Lung (tissue), 12 donors: ENCODE results near the gene GAB2. TPM values are rescaled to one million over a fixed set of nuclear protein-coding genes. Genes with fewer than 3 reads are reported as not detected.
"Not testable (repeated sequence)": the region's sequence is repeated elsewhere in the genome, so short reads cannot be mapped to it uniquely, and the experiment has no call there.

ENCODE experiments used
- ATAC-seq: fragments of 200-7000 bp; cut with Tn5 transposase; one replicate; pipeline ENCODE4 v1.9.1; 2020; ENCODE audit warnings: moderate number of reproducible peaks; ENCODE audit not compliant: insufficient read depth, low FRiP score
- DNase-seq, 3 donors: peaks; one replicate each; pipeline ENCODE4 v3.0.0-alpha.2; 2013 to 2017
- H3K27ac ChIP-seq, 2 donors: one replicate each; pipeline ENCODE4 v1.5.1; 2013; ENCODE audit warnings: mild to moderate bottlenecking in 2 of 2, moderate library complexity in 2 of 2, control low read depth in 1 of 2, inconsistent platforms in 1 of 2, low read depth in 1 of 2, low read length in 1 of 2
- H3K27me3 ChIP-seq, 3 donors: one replicate each; pipeline ENCODE4 v1.5.1; 2013; ENCODE audit warnings: low read length in 2 of 3; ENCODE audit not compliant: control insufficient read depth in 3 of 3, insufficient read depth in 3 of 3
- H3K36me3 ChIP-seq, 4 donors: one replicate each; pipeline ENCODE4 v1.5.1; 2013; ENCODE audit warnings: low read length in 4 of 4, mild to moderate bottlenecking in 1 of 4, moderate library complexity in 1 of 4; ENCODE audit not compliant: control insufficient read depth in 4 of 4, insufficient read depth in 4 of 4
- H3K4me1 ChIP-seq, 5 donors: one replicate each; pipeline ENCODE4 v1.5.1; 2013; ENCODE audit warnings: low read length in 5 of 5, mild to moderate bottlenecking in 2 of 5, moderate library complexity in 1 of 5; ENCODE audit not compliant: control insufficient read depth in 5 of 5, insufficient read depth in 5 of 5
- H3K4me3 ChIP-seq: one replicate; pipeline ENCODE4 v1.5.1; 2013; ENCODE audit warnings: mild to moderate bottlenecking, control low read depth, moderate library complexity
- H3K9ac ChIP-seq, 2 donors: one replicate each; pipeline ENCODE4 v1.5.1; 2013; ENCODE audit warnings: low read length in 2 of 2, control low read depth in 1 of 2; ENCODE audit not compliant: insufficient read depth in 1 of 2
- H3K9me3 ChIP-seq, 4 donors: one replicate each; pipeline ENCODE4 v1.5.1; 2013; ENCODE audit warnings: low read length in 3 of 4, mild to moderate bottlenecking in 1 of 4, moderate library complexity in 1 of 4; ENCODE audit not compliant: control insufficient read depth in 4 of 4, insufficient read depth in 3 of 4
- CTCF ChIP-seq: IDR thresholded peaks from 2 replicates; pipeline ENCODE4 v1.5.1; 2012; ENCODE audit warnings: mild to moderate bottlenecking; ENCODE audit errors: control extremely low read depth, extremely low read depth
- WGBS, 2 donors: extraction: QIAGEN DNeasy Blood & Tissue Kit; methylation state at CpG; one replicate each; pipeline ENCODE4 v1.1.7; 2013; 5-methylcytosine and 5-hydroxymethylcytosine counted together
- polyA plus RNA-seq, 2 donors: library from polyadenylated mRNA; stranded (reverse); fragments of 200-250 nt; gene quantifications; one replicate each; pipeline ENCODE4 v1.2.1, GENCODE V29; 2013
- total RNA-seq, 2 donors: library from RNA; depleted of rRNA in 1 of 2; stranded (reverse); fragments of >200 nt in 1 of 2; gene quantifications; one replicate each; pipeline ENCODE4 v1.2.1, GENCODE V29; 2014 to 2021
- donor health status: control.
- donor health status: control.
- donor health status: Bipolar disorder and iron deficiency.
- donor health status: healthy.
- donor health status: DM: yes; HTN: yes; CAD: no.

GAB2 gene
- total and polyA plus RNA-seq, 4 donors: 17.8 to 47.9 (median 23.1) TPM

DNA sequence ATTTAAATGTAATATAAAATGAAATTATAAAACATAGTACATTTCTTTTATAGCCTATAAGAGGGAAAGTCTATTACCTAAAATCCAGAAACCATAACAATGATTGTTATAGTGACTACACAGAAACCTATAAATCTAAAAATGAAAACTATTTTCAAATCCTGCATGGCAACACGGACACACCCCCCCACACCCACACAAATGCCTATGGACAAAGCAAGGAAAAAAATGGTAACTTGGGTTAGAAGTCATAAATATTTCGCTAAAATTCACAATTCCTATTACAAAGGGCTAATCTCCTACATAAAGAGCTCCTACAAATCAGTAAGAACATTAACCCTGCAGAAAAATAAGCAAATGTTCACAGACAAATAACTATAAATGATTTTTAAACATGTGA is 56.4 kb downstream of the GAB2 start:
- TF ChIP-seq CTCF: no peak
- no peak for DNase-seq
- H3K9ac ChIP-seq: no peak overlapping the region
- H3K9me3 ChIP-seq: no peaks in the 10 kb centered on the region
- H3K27ac ChIP-seq: no peak overlapping the region
- H3K4me1 ChIP-seq: peaks cover 6 to 14% (median 11%) of the 10 kb centered on the region in 5 donors
- H3K4me3 ChIP-seq: no peak overlapping the region
- no peaks in the 10 kb centered on the region for H3K27me3 ChIP-seq
- WGBS, 2 donors: 89 to 92% methylated on average over 2 of the region's 2 CpGs
- H3K36me3 ChIP-seq: no peaks in the 10 kb centered on the region
- no peak for ATAC-seq

DNA sequence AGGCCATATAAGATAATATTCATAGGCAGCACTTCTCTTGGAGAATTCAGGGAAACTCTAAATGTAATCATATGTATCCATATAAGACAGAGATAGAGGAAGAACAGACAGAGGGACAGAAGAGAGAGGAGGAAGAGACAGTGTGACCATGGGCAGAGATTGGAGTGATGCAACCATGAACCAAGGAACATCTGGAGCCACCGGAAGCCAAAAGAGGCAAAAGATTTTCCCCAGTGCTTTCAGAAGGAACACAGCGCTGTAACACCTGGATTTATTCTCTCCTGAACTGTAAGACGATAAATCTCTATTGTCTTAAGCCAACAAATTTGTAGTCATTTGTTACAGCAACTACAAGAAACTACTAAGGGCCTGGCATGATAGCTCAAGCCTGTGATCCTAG is 57.7 kb downstream of the GAB2 start:
- H3K9ac ChIP-seq: no peak overlapping the region
- H3K4me1 ChIP-seq: peaks cover under 1 to 7% (median 1%) of the 10 kb centered on the region in 5 donors
- TF ChIP-seq CTCF: no peak
- no peak overlapping the region for H3K4me3 ChIP-seq
- ATAC-seq (no peak), DNase-seq (no peak)
- H3K27me3 ChIP-seq: no peaks in the 10 kb centered on the region
- no peak overlapping the region for H3K27ac ChIP-seq
- WGBS, 2 donors: 45 to 79% methylated on average over 3 of the region's 3 CpGs
- no peaks in the 10 kb centered on the region for H3K36me3 ChIP-seq
- no peaks in the 10 kb centered on the region for H3K9me3 ChIP-seq

DNA sequence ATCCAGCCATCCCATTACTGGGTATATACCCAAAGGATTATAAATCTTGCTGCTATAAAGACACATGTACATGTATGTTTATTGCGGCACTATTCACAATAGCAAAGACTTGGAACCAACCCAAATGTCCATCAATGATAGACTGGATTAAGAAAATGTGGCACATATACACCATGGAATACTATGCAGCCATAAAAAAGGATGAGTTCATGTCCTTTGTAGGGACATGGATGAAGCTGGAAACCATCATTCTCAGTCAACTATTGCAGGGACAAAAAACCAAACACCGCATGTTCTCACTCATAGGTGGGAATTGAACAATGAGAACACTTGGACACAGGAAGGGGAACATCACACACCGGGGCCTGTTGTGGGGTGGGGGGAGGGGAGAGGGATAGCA is 59.7 kb downstream of the GAB2 start:
- not testable (repeated sequence) for H3K9ac ChIP-seq, DNase-seq, H3K9me3 ChIP-seq, H3K36me3 ChIP-seq, ATAC-seq, H3K27ac ChIP-seq, H3K4me3 ChIP-seq, H3K27me3 ChIP-seq
- peaks cover 0 to 11% (median 0%) of the 10 kb centered on the region in 5 donors for H3K4me1 ChIP-seq
- WGBS, 2 donors: 86 to 97% methylated on average over 2 to 3 of the region's 3 CpGs

DNA sequence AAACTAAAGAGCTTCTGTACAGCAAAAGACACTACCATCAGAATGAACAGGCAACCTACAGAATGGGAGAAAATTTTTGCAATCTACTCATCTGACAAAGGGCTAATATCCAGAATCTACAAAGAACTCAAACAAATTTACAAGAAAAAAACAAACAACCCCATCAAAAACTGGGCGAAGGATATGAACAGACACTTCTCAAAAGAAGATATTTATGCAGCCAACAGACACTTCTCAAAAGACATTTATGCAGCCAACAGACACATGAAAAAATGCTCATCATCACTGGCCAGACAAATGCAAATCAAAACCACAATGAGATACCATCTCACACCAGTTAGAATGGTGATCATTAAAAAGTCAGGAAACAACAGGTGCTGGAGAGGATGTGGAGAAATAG is 60.2 kb downstream of the GAB2 start:
- H3K4me3 ChIP-seq, H3K9ac ChIP-seq, DNase-seq, H3K9me3 ChIP-seq, H3K27me3 ChIP-seq, ATAC-seq, H3K36me3 ChIP-seq, H3K27ac ChIP-seq: not testable (repeated sequence)
- H3K4me1 ChIP-seq: peaks cover 0 to 11% (median 0%) of the 10 kb centered on the region in 5 donors
- 90 to 100% methylated on average over 1 of the region's 1 CpG for WGBS, 2 donors

- H3K27me3 ChIP-seq, H3K9ac ChIP-seq, H3K9me3 ChIP-seq, DNase-seq, ATAC-seq, H3K4me3 ChIP-seq, H3K27ac ChIP-seq, H3K36me3 ChIP-seq: not testable (repeated sequence)
- 93 to 95% methylated on average over 3 of the region's 3 CpGs for whole genome bisulfite sequencing, 2 donors
- peaks cover 8 to 21% (median 9%) of the 10 kb centered on the region in 5 donors for H3K4me1 ChIP-seq
Observed at GRCh38 chr11:78355742-78356141, 61.9 kb downstream of the GAB2 start.
